ENCODE data around the gene MBD5. TPM values are rescaled to one million over a fixed set of nuclear protein-coding genes. Genes with fewer than 3 reads are reported as not detected.
A peak's percentile ranks its signal among the peaks of the same experiment; 100 is the strongest.

MBD5 gene
- total RNA-seq, 2 experiments from 2014 or later = 13.8 to 46.3 TPM

DNA sequence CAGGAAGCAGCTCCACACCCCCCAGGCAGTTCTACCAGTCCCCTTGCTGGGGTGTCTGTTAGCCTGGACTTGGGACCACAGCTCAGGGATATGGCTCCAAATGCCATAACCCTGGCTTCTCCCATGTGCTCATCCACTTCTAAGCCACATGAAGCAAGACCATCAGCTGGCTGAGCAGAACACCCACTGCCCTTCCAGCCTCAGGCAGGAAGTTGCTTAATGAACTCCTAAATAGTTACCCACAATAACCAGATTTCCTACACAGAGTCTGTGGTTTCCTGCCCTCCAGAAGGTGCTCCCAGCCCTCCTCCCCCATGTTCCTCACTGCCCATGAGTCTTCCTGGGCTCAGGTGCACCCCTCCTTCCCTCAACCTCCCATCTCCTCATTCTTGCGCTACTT lies 525.4 kb downstream of the MBD5 start:
- no TSS peak for BruUV-seq (replicated peaks)
- CTCF ChIA-PET (ENCODE audit: unreplicated experiment) = no interaction called here

DNA sequence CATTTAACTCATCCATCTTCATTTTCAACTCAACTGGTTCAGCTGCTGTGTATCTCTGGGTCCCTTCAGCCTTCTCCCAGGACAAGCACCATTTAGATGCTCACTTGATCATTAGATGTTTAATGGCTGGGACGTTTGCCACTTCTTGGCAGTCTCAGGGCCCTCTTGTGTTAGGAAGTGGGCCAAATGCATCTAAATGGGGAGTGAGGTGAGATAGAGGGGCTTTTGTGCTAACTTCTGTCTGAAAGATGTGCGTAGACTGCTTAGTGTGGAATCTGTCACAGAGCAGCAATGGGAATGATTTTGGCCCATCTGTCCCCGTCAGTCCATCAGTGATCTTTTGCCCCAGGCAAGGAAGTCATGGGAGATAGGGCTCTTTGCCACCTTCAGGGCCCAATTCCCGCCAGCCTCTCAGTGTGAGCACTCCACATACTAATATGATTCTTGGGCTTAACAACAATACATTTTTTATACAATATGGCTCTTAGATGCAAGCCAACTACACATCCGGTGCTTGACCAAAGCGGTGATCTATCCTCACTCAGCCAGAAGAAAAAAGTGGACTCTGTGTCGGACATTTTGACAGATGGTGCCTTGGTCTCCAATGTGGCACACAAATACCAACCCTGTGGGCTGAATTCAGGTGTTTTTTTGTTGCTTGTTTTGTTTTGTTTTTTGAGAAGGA lies 528.0 kb downstream of the MBD5 start:
- ChIA-PET POLR2A (no interaction called here), CTCF (ENCODE audit: unreplicated experiment) (no interaction called here)
- DNase-seq (ENCODE audit: low spot score) = no peak
- no peak overlapping the region for H3K4me3 ChIP-seq (ENCODE audit: low read depth, low read length, poor library complexity, severe bottlenecking)
- H3K9me3 ChIP-seq (ENCODE audit: low read length) = no peaks in the 10 kb centered on the region
- peaks cover 5% of the 10 kb centered on the region for H3K4me1 ChIP-seq (ENCODE audit: insufficient read depth, low read length, poor library complexity, severe bottlenecking)
- H3K36me3 ChIP-seq (ENCODE audit: insufficient read depth, low read length) = no peaks in the 10 kb centered on the region
- H4K20me1 ChIP-seq (ENCODE audit: insufficient read depth, low read length) = no peaks in the 10 kb centered on the region
- H3K4me2 ChIP-seq (ENCODE audit: low read length) = no peak overlapping the region
- TF ChIP-seq EZH2phosphoT487 (IDR thresholded peaks at IDR 0.05; ENCODE audit: borderline replicate concordance, low read depth, low read length) = no peak
- TF ChIP-seq, protein P1, sequence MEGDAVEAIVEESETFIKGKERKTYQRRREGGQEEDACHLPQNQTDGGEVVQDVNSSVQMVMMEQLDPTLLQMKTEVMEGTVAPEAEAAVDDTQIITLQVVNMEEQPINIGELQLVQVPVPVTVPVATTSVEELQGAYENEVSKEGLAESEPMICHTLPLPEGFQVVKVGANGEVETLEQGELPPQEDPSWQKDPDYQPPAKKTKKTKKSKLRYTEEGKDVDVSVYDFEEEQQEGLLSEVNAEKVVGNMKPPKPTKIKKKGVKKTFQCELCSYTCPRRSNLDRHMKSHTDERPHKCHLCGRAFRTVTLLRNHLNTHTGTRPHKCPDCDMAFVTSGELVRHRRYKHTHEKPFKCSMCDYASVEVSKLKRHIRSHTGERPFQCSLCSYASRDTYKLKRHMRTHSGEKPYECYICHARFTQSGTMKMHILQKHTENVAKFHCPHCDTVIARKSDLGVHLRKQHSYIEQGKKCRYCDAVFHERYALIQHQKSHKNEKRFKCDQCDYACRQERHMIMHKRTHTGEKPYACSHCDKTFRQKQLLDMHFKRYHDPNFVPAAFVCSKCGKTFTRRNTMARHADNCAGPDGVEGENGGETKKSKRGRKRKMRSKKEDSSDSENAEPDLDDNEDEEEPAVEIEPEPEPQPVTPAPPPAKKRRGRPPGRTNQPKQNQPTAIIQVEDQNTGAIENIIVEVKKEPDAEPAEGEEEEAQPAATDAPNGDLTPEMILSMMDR (conservative IDR thresholded peaks at IDR 0.05; ENCODE audit: low read length) = no peak
- H2AFZ ChIP-seq (ENCODE audit: low read length) = no peak overlapping the region
- intact Hi-C loops (cut with micrococcal nuclease; ENCODE audit: unreplicated experiment) = no loop called here
- BruUV-seq (replicated peaks) = no TSS peak
- no peaks in the 10 kb centered on the region for H3K9me2 ChIP-seq (ENCODE audit: insufficient read depth, low read length)
- no peaks in the 10 kb centered on the region for H3K79me2 ChIP-seq (ENCODE audit: insufficient read depth, low read depth, low read length)
- no peak overlapping the region for H3K27ac ChIP-seq (ENCODE audit: low read depth, low read length, poor library complexity, severe bottlenecking)

More for the DNA sequence above, 525.4 kb downstream of the MBD5 start:
- no peaks in the 10 kb centered on the region for H3K4me1 ChIP-seq (ENCODE audit: insufficient read depth, low read length, poor library complexity, severe bottlenecking)
- no peak overlapping the region for H3K4me3 ChIP-seq (ENCODE audit: low read depth, low read length, poor library complexity, severe bottlenecking)
- no peaks in the 10 kb centered on the region for H3K36me3 ChIP-seq (ENCODE audit: insufficient read depth, low read length)
- H3K9me2 ChIP-seq (ENCODE audit: insufficient read depth, low read length) = no peaks in the 10 kb centered on the region
- H3K4me2 ChIP-seq (ENCODE audit: low read length) = no peak overlapping the region
- no peak for TF ChIP-seq EZH2phosphoT487 (IDR thresholded peaks at IDR 0.05; ENCODE audit: borderline replicate concordance, low read depth, low read length)
- TF ChIP-seq, protein P1 (conservative IDR thresholded peaks at IDR 0.05; ENCODE audit: low read length) = no peak
- H3K27ac ChIP-seq (ENCODE audit: low read depth, low read length, poor library complexity, severe bottlenecking) = no peak overlapping the region
- H3K9me3 ChIP-seq (ENCODE audit: low read length) = no peaks in the 10 kb centered on the region
- intact Hi-C loops (cut with micrococcal nuclease; ENCODE audit: unreplicated experiment) = no loop called here
- H3K79me2 ChIP-seq (ENCODE audit: insufficient read depth, low read depth, low read length) = no peaks in the 10 kb centered on the region
- no peaks in the 10 kb centered on the region for H4K20me1 ChIP-seq (ENCODE audit: insufficient read depth, low read length)
- DNase-seq (ENCODE audit: low spot score) = no peak
- POLR2A ChIA-PET = interaction anchor here (1.4 kb wide), 1 partner anchor 22 kb away, joined by 5 read pairs; no protein-coding TSS in a partner anchor
- H2AFZ ChIP-seq (ENCODE audit: low read length) = no peak overlapping the region

DNA sequence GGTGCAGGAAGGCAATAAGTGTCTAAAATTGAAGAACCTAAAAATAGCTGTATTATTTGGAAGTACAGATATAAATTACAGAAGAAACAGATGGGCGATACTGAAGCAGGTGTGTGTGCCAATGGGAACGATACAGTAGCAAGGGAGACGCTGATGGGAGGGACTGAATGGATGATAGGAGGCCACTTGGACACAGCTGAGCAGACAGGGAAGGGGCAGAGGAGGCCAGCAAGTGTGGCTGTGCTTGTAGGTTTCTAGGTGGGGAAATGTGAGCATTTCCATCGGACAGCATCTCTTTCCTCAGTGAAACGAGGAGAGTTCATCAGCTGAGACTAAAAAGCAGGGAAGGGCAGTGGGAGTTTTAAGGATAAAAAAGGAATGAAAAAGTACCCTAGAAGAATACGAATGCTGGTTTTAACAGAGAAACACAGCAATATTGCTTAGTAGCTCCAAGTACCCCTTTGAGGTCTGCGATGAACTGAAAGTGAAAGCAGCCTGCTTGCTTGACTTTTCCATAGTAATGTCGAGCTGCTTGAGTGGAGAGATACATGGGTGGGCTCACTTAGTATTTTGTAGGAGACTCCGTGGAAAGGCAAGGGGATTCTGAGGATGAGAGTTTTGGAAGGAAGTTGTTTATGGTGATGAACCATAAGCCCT lies 531.9 kb downstream of the MBD5 start:
- H4K20me1 ChIP-seq (ENCODE audit: insufficient read depth, low read length) = no peaks in the 10 kb centered on the region
- TF ChIP-seq, protein P1 (conservative IDR thresholded peaks at IDR 0.05; ENCODE audit: low read length) = no peak
- no peak for TF ChIP-seq EZH2phosphoT487 (IDR thresholded peaks at IDR 0.05; ENCODE audit: borderline replicate concordance, low read depth, low read length)
- H3K4me2 ChIP-seq (ENCODE audit: low read length) = peak overlapping the region; percentile 83
- no peaks in the 10 kb centered on the region for H3K9me2 ChIP-seq (ENCODE audit: insufficient read depth, low read length)
- H3K27ac ChIP-seq (ENCODE audit: low read depth, low read length, poor library complexity, severe bottlenecking) = no peak overlapping the region
- no peaks in the 10 kb centered on the region for H3K79me2 ChIP-seq (ENCODE audit: insufficient read depth, low read depth, low read length)
- DNase-seq (ENCODE audit: low spot score) = peak; percentile 39
- peaks cover 8% of the 10 kb centered on the region for H3K4me1 ChIP-seq (ENCODE audit: insufficient read depth, low read length, poor library complexity, severe bottlenecking)
- H3K36me3 ChIP-seq (ENCODE audit: insufficient read depth, low read length) = no peaks in the 10 kb centered on the region
- CTCF ChIA-PET (ENCODE audit: unreplicated experiment) = interaction anchor here (0.6 to 1.3 kb wide), 2 partner anchors 13 to 14 kb away, joined by 3 to 4 read pairs; no protein-coding TSS in a partner anchor
- intact Hi-C loops (cut with micrococcal nuclease; ENCODE audit: unreplicated experiment) = no loop called here
- peak overlapping the region; percentile 63 for H3K4me3 ChIP-seq (ENCODE audit: low read depth, low read length, poor library complexity, severe bottlenecking)
- POLR2A ChIA-PET = interaction anchor here (0.6 to 2.2 kb wide), 8 partner anchors 9 to 1405 kb away, joined by 3 to 11 read pairs (median 4); no protein-coding TSS in a partner anchor
- no TSS peak for BruUV-seq (replicated peaks)
- no peaks in the 10 kb centered on the region for H3K9me3 ChIP-seq (ENCODE audit: low read length)
- peak overlapping the region; percentile 97 for H2AFZ ChIP-seq (ENCODE audit: low read length)
